ENCODE measurements around the gene ACSS1.

ACSS1 gene

GRCh38 chr20:25076731-25077609, 19.0 kb upstream of the ACSS1 start:
- no peak overlapping the region for H3K9ac ChIP-seq (ENCODE audit: low read depth, low read length)
- no peaks in the 10 kb centered on the region for H3K9me3 ChIP-seq (replicated peaks; ENCODE audit: low read length)
- no peaks in the 10 kb centered on the region for H3K36me3 ChIP-seq (ENCODE audit: insufficient read depth, low read length)
- H3K27me3 ChIP-seq (ENCODE audit: control insufficient read depth, insufficient read depth, low read length) = peaks cover 94% of the 10 kb centered on the region
- H3K4me3 ChIP-seq (ENCODE audit: low read length) = no peak overlapping the region
- H3K4me1 ChIP-seq (ENCODE audit: control insufficient read depth, insufficient read depth, low read length) = peaks cover 6% of the 10 kb centered on the region
- peak overlapping the region; percentile 72 for H3K4me2 ChIP-seq (ENCODE audit: low read length)

GRCh38 chr20:25076201-25076600, 18.3 kb upstream of the ACSS1 start:
- H3K4me3 ChIP-seq (ENCODE audit: low read length) = no peak overlapping the region
- no peaks in the 10 kb centered on the region for H3K36me3 ChIP-seq (ENCODE audit: insufficient read depth, low read length)
- H3K9ac ChIP-seq (ENCODE audit: low read depth, low read length) = no peak overlapping the region
- H3K4me1 ChIP-seq (ENCODE audit: control insufficient read depth, insufficient read depth, low read length) = peaks cover 6% of the 10 kb centered on the region
- peaks cover 94% of the 10 kb centered on the region for H3K27me3 ChIP-seq (ENCODE audit: control insufficient read depth, insufficient read depth, low read length)
- no peak overlapping the region for H3K4me2 ChIP-seq (ENCODE audit: low read length)
- no peaks in the 10 kb centered on the region for H3K9me3 ChIP-seq (replicated peaks; ENCODE audit: low read length)

- Histone ChIP-seq H3K4me3 (ENCODE audit: low read length) (no peak overlapping the region), H3K4me1 (ENCODE audit: control insufficient read depth, insufficient read depth, low read length) (peaks cover 6% of the 10 kb centered on the region), H3K9ac (ENCODE audit: low read depth, low read length) (no peak overlapping the region), H3K36me3 (ENCODE audit: insufficient read depth, low read length) (no peaks in the 10 kb centered on the region), H3K9me3 (replicated peaks; ENCODE audit: low read length) (no peaks in the 10 kb centered on the region), H3K27me3 (ENCODE audit: control insufficient read depth, insufficient read depth, low read length) (peaks cover 94% of the 10 kb centered on the region), H3K4me2 (ENCODE audit: low read length) (no peak overlapping the region)
These were observed 15.6 kb upstream of the ACSS1 start for GRCh38 chr20:25073544-25073943.

GRCh38 chr20:25072226-25072811, 14.4 kb upstream of the ACSS1 start:
- Histone ChIP-seq H3K9me3 (replicated peaks; ENCODE audit: low read length) (no peaks in the 10 kb centered on the region), H3K4me1 (ENCODE audit: control insufficient read depth, insufficient read depth, low read length) (no peaks in the 10 kb centered on the region), H3K4me3 (ENCODE audit: low read length) (no peak overlapping the region), H3K36me3 (ENCODE audit: insufficient read depth, low read length) (no peaks in the 10 kb centered on the region), H3K4me2 (ENCODE audit: low read length) (no peak overlapping the region), H3K27me3 (ENCODE audit: control insufficient read depth, insufficient read depth, low read length) (peaks cover 88% of the 10 kb centered on the region), H3K9ac (ENCODE audit: low read depth, low read length) (no peak overlapping the region)

- Histone ChIP-seq H3K9ac (ENCODE audit: low read depth, low read length) (no peak overlapping the region), H3K9me3 (replicated peaks; ENCODE audit: low read length) (no peaks in the 10 kb centered on the region), H3K4me2 (ENCODE audit: low read length) (no peak overlapping the region), H3K27me3 (ENCODE audit: control insufficient read depth, insufficient read depth, low read length) (peaks cover 82% of the 10 kb centered on the region), H3K4me1 (ENCODE audit: control insufficient read depth, insufficient read depth, low read length) (no peaks in the 10 kb centered on the region), H3K4me3 (ENCODE audit: low read length) (no peak overlapping the region), H3K36me3 (ENCODE audit: insufficient read depth, low read length) (no peaks in the 10 kb centered on the region)
These were observed 13.8 kb upstream of the ACSS1 start for GRCh38 chr20:25071734-25072133.

- Histone ChIP-seq H3K4me2 (ENCODE audit: low read length) (no peak overlapping the region), H3K4me1 (ENCODE audit: control insufficient read depth, insufficient read depth, low read length) (no peaks in the 10 kb centered on the region), H3K9ac (ENCODE audit: low read depth, low read length) (no peak overlapping the region), H3K4me3 (ENCODE audit: low read length) (no peak overlapping the region), H3K36me3 (ENCODE audit: insufficient read depth, low read length) (no peaks in the 10 kb centered on the region), H3K27me3 (ENCODE audit: control insufficient read depth, insufficient read depth, low read length) (peaks cover 82% of the 10 kb centered on the region), H3K9me3 (replicated peaks; ENCODE audit: low read length) (no peaks in the 10 kb centered on the region)
These were observed 13.0 kb upstream of the ACSS1 start for GRCh38 chr20:25070821-25071473.

- H3K36me3 ChIP-seq (ENCODE audit: insufficient read depth, low read length) = no peaks in the 10 kb centered on the region
- H3K9me3 ChIP-seq (replicated peaks; ENCODE audit: low read length) = no peaks in the 10 kb centered on the region
- no peak overlapping the region for H3K4me3 ChIP-seq (ENCODE audit: low read length)
- no peaks in the 10 kb centered on the region for H3K4me1 ChIP-seq (ENCODE audit: control insufficient read depth, insufficient read depth, low read length)
- no peak overlapping the region for H3K4me2 ChIP-seq (ENCODE audit: low read length)
- H3K27me3 ChIP-seq (ENCODE audit: control insufficient read depth, insufficient read depth, low read length) = peaks cover 83% of the 10 kb centered on the region
- H3K9ac ChIP-seq (ENCODE audit: low read depth, low read length) = no peak overlapping the region
These were observed 9.4 kb upstream of the ACSS1 start for GRCh38 chr20:25067102-25067987.

- no peaks in the 10 kb centered on the region for H3K4me1 ChIP-seq (ENCODE audit: control insufficient read depth, insufficient read depth, low read length)
- peaks cover 83% of the 10 kb centered on the region for H3K27me3 ChIP-seq (ENCODE audit: control insufficient read depth, insufficient read depth, low read length)
These were observed 8.4 kb upstream of the ACSS1 start for GRCh38 chr20:25066386-25066785.

GRCh38 chr20:25065625-25066338, 7.8 kb upstream of the ACSS1 start:
- no peaks in the 10 kb centered on the region for H3K4me1 ChIP-seq (ENCODE audit: control insufficient read depth, insufficient read depth, low read length)

More at GRCh38 chr20:25066386-25066785, 8.4 kb upstream of the ACSS1 start:
- H3K4me2 ChIP-seq (ENCODE audit: low read length) = no peak overlapping the region
- no peaks in the 10 kb centered on the region for H3K9me3 ChIP-seq (replicated peaks; ENCODE audit: low read length)
- H3K4me3 ChIP-seq (ENCODE audit: low read length) = no peak overlapping the region
- no peaks in the 10 kb centered on the region for H3K36me3 ChIP-seq (ENCODE audit: insufficient read depth, low read length)
- H3K9ac ChIP-seq (ENCODE audit: low read depth, low read length) = no peak overlapping the region

GRCh38 chr20:25065072-25065624, 7.2 kb upstream of the ACSS1 start:
- Histone ChIP-seq H3K4me2 (ENCODE audit: low read length) (no peak overlapping the region), H3K27me3 (ENCODE audit: control insufficient read depth, insufficient read depth, low read length) (peaks cover 83% of the 10 kb centered on the region), H3K9me3 (replicated peaks; ENCODE audit: low read length) (no peaks in the 10 kb centered on the region), H3K9ac (ENCODE audit: low read depth, low read length) (no peak overlapping the region), H3K4me3 (ENCODE audit: low read length) (no peak overlapping the region), H3K4me1 (ENCODE audit: control insufficient read depth, insufficient read depth, low read length) (no peaks in the 10 kb centered on the region), H3K36me3 (ENCODE audit: insufficient read depth, low read length) (no peaks in the 10 kb centered on the region)

More at GRCh38 chr20:25065625-25066338, 7.8 kb upstream of the ACSS1 start:
- H3K4me2 ChIP-seq (ENCODE audit: low read length) = no peak overlapping the region
- H3K27me3 ChIP-seq (ENCODE audit: control insufficient read depth, insufficient read depth, low read length) = peaks cover 83% of the 10 kb centered on the region
- no peak overlapping the region for H3K4me3 ChIP-seq (ENCODE audit: low read length)
- H3K9me3 ChIP-seq (replicated peaks; ENCODE audit: low read length) = no peaks in the 10 kb centered on the region
- H3K9ac ChIP-seq (ENCODE audit: low read depth, low read length) = no peak overlapping the region
- no peaks in the 10 kb centered on the region for H3K36me3 ChIP-seq (ENCODE audit: insufficient read depth, low read length)

Measured in skeletal muscle satellite cell (primary cell).